T-helper 2 cell (primary cell): ENCODE data around the gene MET.
"Not testable (repeated sequence)": the region's sequence is repeated elsewhere in the genome, so short reads cannot be mapped to it uniquely, and the experiment has no call there.

Source experiments
- DNase-seq, 5 experiments: peaks; one replicate each; pipeline versions ENCODE4 v3.0.0 to v3.0.0-alpha.2; 2012 to 2022

The MET gene

DNA sequence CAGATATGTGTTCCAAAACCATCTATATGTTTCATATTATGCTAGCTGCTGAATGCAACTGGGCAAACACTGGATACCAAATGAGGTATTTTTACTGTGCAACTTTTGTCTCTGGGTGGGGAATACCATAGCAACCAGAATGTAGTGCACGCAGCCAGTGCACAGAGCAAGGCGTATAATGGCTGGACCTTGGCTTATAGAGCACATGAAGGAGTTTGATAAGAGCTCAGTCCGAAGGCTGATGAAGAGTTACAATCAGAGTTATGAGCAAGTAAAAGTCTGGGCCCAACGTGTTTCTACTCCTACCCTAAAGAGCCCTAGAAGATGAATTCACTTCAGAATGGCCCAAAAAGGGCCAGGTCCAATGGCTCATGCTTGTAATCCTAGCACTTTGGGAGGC is 82.2 kb downstream of the MET start:
- no peak for DNase-seq

DNA sequence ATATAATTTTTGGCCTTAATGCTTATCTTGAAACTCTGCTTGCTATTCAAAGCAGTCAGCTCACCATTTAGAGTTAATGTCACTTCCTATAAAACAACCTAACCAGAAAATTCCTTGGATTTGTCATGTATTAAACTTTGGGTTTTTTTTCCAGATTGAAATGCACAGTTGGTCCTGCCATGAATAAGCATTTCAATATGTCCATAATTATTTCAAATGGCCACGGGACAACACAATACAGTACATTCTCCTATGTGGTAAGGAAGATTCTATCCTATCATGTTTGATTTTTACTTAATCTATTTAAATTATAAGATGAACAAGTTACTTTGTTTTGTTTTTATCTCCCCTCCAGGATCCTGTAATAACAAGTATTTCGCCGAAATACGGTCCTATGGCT is 85.3 kb downstream of the MET start:
- no peak for DNase-seq

DNA sequence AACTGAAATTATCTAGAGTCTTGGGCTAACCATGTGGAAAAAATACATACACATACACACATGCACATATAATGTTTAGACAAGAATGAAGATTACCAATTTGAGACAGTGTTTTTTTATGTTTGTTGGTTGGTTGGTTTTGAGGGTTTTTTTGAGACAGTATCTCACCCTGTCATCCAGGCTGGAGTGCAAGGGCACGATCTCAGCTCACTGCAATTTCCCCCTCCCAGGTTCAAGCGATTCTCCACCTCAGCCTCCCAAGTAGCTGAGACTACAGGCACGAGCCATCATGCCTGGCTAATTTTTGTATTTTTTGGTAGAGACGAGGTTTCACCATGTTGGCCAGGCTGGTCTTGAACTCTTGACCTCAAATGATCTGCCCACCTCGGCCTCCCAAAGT is 87.6 kb downstream of the MET start:
- DNase-seq: not testable (repeated sequence)

DNA sequence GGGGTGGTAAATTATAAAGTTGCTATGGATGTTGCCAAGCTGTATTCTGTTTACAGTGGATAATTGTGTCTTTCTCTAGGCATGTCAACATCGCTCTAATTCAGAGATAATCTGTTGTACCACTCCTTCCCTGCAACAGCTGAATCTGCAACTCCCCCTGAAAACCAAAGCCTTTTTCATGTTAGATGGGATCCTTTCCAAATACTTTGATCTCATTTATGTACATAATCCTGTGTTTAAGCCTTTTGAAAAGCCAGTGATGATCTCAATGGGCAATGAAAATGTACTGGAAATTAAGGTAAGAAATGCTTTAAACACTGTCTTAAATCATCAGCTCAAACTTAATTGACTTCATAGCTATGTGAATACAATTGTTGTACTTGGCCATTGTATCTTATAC is 91.0 kb downstream of the MET start:
- no peak for DNase-seq

DNA sequence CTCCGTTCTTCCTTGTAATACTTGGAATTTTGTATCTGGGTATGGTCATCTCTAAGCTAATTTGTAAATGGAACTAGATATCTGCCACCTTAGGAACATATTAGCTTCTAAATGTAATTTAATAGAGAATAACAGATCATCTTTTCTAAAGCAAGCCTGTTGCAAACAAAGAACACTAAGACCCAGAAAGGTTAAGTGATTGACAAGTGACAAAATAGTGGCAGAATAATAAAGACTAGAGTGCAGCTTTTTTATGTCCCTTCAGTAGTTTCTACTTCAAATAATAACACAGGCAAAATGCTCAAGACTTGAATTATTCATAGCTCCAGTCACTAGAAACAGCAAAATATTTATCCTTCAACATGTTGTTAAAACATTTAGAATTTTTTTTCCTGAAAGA is 91.7 kb downstream of the MET start:
- DNase-seq: no peak

DNA sequence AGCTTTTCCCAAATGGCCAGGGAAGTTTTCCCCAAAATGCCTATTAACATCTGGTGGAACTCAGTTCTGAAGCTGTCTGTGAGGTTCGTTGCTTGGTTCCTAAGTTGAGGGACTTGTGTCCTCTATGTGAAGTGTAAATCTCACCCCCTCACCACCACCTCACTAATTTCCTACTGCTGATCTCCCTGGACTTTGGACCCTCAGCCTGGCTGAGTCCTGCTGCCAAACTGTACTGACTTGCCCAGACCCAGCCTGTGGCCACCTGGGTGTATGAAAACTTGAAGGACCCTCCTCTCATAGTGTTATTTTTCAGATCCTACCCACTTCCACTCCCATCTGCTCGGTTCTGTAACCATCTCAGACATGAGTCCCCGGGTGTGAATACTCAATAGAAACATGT is 94.9 kb downstream of the MET start:
- DNase-seq: no peak

DNA sequence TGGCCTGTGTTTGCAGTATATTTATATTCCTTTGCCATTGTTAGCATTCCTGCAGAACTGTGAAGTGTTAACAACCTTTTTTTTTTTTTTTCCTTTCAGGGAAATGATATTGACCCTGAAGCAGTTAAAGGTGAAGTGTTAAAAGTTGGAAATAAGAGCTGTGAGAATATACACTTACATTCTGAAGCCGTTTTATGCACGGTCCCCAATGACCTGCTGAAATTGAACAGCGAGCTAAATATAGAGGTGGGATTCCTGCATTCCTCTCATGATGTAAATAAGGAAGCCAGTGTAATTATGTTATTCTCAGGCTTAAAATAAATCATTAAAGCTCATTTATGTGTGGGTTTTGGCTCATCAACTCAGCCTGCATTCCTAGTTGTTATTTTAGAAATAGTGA is 97.5 kb downstream of the MET start:
- no peak for DNase-seq

DNA sequence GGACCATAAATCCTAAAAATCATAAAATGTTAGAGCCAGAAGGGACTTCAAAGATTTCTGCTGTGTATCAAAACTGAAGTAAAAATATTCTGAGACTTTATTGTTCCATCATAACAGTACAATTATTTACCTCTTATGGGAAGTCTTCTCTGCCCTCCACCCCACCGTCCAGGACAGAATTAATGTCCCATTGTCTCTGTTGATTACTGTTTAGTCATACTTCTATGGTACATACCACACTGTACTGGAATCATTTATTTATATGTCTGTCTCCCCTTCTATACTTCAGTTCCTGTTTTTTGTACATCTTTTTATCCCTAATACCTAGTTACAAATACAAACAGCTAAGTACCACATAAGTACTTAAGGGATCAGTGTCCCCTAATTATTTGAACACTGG is 98.9 kb downstream of the MET start:
- DNase-seq: no peak

DNA sequence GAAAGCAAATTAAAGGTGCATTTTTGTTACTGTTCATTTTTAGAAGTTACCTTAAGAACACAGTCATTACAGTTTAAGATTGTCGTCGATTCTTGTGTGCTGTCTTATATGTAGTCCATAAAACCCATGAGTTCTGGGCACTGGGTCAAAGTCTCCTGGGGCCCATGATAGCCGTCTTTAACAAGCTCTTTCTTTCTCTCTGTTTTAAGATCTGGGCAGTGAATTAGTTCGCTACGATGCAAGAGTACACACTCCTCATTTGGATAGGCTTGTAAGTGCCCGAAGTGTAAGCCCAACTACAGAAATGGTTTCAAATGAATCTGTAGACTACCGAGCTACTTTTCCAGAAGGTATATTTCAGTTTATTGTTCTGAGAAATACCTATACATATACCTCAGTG is 99.6 kb downstream of the MET start:
- no peak for DNase-seq

DNA sequence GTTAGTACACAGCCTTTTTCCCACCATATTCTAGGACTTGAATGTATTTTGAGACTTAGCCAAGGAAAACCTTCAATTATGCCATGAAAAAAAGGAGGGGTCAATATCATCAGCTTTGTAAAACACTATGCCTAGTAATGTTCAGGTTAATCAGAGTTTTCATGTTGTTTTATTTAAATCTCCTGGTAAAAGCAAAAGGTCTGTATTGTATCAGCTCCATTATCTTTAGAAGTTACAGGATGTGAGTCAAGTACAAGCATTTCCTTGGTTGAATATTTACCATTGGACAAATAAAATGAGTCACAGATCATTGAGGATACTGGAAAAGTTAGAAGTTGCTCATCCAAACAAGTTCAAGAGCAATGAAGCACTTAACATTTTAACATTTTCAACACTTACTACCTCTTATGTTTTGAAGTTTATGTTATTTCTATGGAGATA is 100.4 kb downstream of the MET start:
- DNase-seq: no peak

DNA sequence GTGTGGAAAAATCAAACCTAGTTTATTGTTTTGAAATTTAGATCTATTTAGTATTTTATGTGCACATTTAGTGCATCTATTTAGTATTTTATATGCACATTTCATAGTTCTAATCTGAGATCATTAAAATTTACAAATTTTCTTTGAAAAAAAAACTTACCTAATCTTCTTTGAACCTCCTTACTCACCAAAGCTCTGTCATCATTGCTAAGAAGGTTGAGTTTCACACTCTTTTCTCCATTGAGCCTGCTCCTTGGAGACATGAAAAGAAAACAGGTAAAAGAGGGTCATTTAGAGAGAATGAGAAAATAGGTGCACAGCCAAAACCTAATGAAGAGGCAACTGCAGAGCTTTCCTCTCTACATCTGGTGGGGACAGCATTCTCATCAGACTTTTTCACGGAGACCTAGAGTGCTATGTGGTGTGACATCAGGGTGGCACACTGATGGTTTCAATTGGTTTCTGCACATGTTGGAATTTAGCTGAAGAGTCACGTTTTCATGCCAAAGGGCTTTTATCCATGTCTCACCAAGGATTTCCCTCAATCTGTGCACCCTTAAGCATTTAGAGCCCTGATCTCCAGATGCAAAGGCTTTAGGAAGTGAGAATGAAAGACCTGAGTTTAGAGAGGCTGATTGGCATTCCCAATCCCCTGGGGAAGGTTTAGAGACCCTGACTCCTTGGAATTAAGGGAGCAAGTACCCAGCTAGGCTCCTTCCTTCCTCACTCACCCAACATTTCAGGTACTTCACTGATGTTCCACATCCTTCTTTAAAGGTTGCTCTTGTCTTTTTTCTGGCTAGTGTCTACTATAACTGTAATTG is 101.1 kb downstream of the MET start:
- no peak for DNase-seq

DNA sequence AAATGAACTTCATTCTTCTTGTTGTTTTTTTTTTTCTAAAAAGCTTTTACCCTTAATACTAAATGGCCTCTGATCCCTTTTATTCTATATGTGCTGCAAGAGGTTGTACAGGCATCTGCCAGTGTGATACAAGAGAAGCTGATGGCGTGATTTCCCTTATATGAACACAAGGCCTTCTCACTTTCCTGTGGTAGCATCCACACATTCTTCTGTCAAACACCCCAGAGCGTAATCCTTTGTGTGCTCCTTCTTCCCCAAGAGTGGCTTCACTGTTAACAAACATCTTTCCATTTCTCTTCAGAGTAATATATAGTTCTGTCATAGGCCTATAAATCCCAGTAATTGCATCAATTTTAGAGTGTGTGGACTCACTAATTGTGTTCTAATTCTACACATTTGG is 104.0 kb downstream of the MET start:
- DNase-seq: no peak

DNA sequence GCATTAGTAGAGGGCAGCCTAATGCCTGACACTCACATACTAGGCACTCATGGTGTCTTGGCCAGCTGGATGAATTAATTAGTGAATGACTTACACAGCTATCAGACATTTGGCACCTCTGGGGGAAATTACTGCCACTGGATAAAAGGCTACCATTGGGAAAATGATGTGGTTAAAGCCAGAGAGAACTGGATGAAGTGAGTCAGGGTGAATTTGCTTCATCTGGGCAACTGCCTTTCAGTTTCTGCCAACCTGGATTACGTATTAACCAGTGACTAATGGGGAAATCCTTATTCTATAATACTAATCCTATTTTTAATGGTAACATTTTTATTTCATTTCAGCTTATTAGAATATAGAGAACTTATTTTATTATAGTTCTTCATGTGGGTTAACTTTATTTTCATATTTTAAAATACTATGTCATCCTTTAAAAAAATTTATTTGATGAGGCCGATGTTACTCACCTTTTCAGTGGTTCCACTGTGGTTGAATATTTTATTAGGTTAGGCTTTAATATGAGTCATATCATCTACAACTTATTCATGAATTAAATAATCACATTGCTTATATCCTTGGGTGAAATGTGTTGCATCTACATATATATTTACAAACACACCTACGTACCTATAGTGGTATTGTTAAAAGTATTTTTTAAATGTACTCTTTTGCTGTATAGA is 104.8 kb downstream of the MET start:
- DNase-seq: no peak

DNA sequence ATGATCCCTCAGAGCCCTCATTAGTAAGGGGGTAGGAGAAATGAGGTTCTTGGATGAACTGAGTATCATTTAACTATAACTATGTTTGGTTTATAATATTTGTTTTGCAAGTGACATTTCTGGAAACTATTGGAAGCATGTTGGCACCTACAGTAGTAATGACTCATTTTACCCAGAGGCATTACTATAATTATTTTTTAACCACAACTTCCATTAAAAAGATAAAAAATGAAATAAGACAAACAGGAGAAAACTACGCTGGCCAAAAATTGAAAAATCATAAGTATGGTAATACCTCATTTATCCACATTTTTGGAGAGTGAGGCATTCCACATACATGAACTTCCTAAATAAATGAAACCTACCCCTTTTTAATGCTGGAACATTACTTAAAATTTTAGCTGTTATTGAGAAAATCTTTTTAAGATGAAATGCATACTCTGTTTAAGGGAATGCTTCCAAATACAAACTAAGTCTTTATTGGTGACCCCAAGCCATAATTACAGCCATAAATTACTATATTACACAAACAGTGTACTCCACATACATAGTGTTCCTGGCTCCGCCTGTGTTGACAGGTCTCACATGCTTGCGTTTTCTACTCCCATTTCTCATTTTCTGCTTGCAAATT is 105.8 kb downstream of the MET start:
- DNase-seq: no peak

DNA sequence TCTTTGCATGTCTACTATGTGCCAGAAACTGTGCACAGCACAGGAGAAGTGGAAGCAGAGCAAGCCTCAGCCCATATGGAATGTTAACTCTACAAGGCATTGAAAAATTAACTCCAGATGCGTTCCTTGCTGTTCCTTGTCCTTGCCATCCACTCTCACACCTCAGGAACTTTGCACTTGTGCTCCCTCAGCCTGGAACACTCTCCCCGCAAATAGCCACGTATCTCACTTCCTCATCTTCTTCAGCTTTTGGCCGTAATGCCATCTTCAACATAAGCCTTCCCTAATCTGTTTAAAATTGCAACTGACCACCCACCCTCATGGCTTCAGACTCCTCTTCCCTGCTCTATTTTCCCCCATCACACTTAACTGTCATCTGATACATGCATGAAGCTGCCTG is 107.2 kb downstream of the MET start:
- no peak for DNase-seq

DNA sequence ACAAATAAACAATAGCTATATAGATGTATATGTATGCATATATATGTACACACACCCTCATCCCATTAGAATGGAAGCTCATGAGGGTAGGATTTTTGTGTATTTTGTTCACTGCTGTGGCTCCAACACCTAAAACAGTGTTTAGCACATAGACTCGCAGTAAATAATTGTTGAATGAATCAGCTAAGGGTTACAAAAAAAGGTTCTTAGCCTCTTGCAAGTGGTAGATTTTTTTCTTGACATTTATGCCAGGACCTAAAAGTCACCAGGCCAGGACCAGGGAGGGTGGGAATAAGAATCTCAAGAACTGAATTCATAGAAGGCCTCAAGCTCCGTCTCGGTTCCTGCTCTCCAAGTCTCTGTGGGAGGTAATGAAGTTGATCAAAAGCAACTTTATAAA is 107.9 kb downstream of the MET start:
- no peak for DNase-seq

DNA sequence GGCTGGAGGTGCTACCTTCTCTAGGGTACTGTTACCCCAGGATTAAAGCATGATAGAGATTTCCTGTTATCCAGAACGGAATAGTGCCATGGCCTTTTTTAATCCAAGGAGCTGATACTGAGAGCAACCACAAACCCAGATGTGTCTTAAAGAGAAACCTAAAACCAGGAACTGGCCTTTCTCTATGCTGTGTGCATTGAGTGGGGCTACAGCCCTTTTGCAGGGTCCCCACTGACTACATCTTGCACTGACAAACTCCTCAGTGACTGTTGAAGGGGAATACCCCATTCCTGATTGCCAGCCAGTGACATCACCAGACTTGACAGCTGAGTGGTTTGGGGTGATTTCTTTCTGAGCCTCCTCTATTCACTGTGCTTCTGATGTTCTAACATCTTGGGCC is 108.5 kb downstream of the MET start:
- no peak for DNase-seq

DNA sequence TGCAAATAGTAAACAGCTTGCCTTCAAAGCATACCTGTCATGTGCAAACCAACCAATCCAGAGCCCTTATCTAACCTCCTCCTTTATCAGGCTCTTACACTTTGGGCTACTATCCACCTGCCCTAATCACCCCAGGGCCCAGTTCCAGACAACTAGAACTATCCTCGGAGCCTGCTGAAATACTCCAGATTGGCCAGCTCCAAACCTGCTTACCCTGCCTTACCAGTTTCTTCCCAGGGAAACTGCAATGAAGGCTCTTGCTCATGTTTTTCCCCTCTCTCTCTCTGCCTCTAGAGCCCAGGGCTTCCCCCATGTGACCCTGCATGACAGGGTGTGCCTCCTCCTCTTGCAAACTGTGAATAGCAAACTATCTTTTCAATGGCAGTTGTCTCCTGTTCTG is 109.0 kb downstream of the MET start:
- DNase-seq: no peak

DNA sequence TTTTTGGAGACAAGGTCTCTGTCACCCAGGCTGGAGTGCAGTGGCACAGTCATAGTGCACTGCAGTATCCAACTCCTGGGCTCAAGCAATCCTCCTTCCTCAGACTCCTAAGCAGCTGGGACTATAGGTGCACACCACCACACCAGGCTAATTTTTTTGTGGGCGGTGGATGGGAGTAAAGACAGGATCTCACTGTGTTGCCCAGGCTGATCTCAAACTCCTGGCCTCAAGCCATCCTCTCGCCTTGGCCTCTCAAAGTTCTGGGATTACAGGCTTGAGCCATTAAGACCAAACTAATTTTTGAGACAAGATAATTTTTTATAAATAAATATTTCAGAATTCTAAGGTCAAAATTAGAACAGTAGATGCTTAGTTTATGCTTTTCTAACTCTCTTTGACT is 109.6 kb downstream of the MET start:
- no peak for DNase-seq

DNA sequence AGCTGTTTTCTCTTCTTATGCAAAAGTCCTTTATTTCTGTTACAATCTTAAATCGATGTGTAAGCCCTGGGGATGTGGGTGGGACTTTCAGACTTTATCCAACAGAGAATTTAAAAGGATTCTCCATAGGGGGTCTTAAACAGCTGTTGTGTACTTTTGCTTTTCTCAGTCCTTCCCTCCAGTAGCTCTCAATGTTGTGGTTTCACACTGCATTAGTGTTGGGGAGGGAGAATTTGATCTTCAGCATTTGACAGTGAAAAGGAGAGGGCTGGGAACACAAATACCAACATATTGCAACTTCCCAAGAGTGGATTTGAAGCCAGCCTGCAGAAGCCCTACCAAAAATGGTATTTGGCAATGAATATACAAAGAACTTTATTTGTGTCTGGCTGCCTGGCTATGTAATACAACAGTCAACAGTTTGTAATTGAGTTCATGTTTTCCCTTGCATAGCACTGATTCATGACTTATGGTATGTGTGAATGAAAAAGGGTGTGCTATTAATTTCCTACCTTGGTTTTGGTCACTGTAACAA is 110.2 kb downstream of the MET start:
- no peak for DNase-seq

DNA sequence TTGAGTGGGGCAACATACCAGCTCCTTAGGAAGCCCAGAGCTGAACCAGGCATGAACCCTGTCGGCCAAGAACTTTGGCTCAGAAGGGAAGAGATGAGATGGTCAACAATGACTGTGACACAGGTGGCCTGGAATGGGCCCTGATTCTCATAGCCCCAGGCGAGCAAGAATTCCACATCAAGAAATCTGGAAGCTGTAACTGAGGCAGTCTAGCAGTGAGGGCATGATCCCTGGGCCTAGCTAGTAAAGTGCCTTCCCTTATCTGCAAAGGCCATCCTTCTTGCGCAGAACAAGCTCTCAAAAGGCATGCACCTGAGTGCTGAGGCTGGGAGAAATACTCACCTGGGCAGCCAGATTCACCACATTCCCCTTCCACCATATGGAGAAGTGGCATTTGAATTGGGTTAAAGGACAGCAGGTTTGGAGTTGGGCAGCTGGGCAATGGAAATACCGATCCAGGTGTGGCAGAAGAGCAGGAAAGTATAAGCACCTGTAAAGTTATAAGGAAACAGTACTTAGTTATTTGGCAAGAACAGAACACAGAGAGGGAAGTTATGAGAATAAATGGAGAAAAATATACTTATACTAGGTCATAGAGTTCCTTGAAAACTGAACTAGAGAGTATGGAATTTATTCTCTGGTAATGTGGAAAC is 111.8 kb downstream of the MET start:
- DNase-seq: no peak

DNA sequence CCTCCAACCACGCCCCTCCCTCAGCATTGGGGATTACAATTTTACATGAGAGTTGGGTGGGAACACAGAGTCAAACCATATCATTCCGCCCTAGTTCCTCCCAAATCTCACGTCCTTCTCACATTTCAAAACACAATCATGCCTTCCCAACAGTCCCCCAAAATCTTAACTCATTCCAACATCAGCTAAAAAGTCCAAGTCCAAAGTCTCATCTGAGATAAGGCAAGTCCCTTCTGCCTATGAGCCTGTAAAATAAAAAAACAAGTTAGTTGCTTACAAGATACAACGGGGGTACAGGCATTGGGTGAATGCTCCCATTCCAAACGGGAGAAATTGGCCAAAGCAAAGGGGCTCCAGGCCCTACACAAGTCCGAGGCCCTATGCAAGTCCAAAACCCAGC is 112.7 kb downstream of the MET start:
- no peak for DNase-seq

DNA sequence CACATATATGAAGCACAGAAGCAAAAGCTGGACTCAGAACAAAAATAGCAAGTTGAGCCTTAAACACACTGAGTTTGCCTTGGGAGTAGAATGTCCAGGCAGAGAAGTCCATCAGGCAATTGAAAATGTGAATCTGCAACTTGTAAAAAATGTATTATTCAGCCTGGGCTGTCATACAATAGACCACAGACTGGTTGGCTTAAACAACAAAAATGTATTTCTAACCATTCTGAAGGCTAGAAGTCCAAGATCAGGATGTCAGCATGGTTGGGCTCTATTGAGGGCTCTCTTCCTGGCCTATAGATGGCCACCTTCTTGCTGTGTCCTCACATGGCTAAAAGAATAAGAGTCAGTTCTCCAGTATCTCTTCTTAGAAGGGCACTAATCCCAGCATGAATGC is 113.8 kb downstream of the MET start:
- no peak for DNase-seq
